HTR-8/SVneo (cell line): Measurements from ENCODE around the gene PFDN5.

Experiments used
- DNase-seq: peaks from one replicate; pipeline ENCODE4 v3.0.0; 2011; ENCODE audit warnings: low spot score, mixed read lengths; ENCODE audit not compliant: insufficient read length
- FAIRE-seq: peaks from 2 replicates; lab custom pipeline; 2011; peaks lifted over from hg19 to GRCh38; lab: Jason Lieb, UNC

The PFDN5 gene

GRCh38 chr12:53295070-53295890 is at the start of gene PFDN5:
Gene PFDN5 (plus strand): TSS chr12:53295542. CDS start chr12:53295568, 26 bp downstream.
- peak; percentile 87 for FAIRE-seq
- peak; percentile 83 for DNase-seq

GRCh38 chr12:53251477-53252348 is 43.6 kb upstream of the PFDN5 start:
- FAIRE-seq = no peak
- peak; percentile 91 for DNase-seq

DNA sequence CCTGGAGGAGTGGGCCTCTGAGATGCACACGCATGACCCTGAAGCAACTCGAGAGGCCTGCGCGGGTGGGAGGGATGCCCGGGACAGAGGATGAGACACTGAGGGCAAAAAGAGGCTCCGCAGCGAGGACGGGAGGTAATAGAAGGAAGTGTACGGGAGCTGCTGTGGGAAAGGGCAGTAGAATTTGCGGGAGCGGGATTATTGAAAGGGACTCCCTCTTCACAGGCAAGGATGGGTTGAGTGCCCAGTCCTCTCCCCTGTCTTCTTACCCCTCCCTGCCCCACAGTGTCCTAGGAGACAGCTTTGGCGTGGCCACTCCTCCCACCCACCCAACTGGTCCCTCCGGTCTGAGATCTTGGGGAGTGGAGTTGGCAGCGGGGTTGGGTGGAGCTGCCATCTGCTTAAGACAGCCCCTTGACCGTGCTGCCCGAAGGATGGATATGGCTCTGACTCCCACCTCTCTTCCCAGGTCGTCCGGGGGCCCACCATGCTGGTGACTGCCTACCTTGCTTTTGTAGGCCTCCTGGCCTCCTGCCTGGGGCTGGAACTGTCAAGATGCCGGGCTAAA is 42.9 kb upstream of the PFDN5 start:
- FAIRE-seq (no peak), DNase-seq (no peak)

GRCh38 chr12:53253298-53253697 is 42.0 kb upstream of the PFDN5 start:
- DNase-seq (no peak), FAIRE-seq (no peak)

- no peak for DNase-seq
- no peak for FAIRE-seq
These were observed 40.4 kb upstream of the PFDN5 start for GRCh38 chr12:53254816-53255545.

DNA sequence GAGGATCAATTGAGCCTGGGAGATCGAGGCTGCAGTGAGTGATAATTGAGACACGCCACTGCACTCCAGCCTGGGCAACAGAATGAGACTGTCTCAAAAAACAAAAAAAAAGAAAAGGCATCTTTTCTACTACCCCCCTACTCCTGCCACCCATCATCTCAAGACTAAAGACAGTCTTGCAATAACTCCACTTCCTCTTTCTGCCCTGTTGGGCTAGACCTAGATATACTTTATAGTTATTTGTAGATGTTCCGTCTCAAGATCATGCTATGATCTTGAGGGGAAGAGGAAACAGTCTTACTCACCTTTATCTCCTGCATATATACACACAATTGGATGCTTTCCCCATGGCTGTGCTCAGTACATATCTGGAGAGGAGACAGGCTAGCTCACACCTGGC is 39.3 kb upstream of the PFDN5 start:
- DNase-seq = no peak
- no peak for FAIRE-seq

DNA sequence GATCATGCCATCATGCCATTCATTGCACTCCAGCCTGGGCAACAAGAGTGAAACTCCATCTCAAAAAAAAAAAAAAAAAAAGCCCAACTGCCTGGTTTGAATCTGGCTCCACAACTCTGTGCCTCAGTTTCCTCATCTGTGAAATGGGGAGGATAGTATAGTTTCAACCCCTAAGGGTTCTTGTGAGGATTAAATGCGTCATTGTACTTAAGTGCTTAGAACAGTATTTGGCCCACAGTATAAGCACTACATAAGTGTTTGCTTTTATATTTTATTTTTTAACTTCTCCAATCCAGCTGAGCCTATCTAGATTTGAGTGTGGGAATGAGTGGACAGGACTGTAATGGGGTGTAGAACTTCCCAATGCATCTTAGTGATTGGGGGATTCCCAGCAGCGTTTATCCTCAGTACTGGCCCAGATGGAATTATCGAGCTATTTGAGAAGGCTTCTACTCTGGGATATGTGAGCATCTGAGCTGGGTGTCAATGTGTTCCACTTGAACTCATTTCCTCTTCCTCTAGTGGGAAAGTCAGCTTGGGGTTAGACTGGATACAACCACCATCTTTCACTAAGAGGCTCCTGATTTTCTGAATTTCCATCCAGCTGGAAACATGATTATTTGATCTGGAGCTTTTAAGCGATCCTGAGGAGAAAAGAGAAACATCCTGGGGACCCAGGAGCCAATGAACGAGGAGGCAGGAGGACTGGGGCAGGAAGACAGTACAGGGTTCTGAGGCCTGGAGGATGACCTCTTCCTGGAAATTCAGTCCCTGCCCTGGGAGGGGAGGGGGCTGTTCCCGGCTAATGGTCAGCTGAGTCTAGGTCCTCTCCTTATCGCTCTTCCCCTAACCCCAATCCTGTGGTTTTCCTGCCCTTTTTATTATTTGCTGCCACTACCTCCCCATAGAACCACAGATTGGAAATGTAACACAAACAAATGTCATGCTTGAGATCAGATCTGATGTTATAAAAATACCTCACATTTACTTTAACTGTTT is 36.5 kb upstream of the PFDN5 start:
- DNase-seq (no peak), FAIRE-seq (no peak)

- DNase-seq (no peak), FAIRE-seq (no peak)
These were observed 35.5 kb upstream of the PFDN5 start for GRCh38 chr12:53259891-53260290.

- DNase-seq = no peak
- FAIRE-seq = no peak
These were observed 29.6 kb upstream of the PFDN5 start for GRCh38 chr12:53265783-53266182.

DNA sequence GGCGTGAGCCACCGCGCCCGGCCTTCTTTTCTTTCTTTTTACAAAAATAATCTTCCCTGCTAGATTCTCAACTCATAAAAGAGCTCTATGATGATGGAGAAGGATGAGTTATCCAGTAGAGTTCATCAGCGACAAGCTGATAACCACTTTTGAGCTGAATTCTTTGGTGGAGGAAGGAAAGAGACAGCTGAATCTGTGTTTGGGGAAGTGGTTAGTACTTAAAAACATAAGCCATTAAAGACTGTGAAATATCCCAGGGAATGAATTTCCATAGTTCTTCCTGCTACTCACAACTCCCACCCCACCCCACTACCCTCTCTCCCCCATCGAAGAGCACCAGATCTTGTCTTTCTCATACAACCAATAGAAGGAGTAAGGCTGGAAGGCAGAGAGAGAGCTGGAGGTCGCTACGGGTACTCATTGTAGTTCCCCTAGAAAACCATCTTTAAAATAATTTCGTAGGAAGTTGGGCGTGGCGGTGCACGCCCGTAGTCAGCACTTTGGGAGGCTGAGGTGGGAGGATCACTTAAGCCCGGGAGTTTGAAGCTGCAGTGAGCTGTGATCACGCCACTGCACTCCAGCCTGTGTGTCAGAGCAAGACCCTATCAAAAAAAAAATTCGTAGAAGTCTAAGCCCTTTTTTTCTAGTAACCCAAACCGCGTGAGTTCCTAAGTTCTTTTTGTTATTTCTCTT is 27.9 kb upstream of the PFDN5 start:
- no peak for FAIRE-seq
- no peak for DNase-seq

DNA sequence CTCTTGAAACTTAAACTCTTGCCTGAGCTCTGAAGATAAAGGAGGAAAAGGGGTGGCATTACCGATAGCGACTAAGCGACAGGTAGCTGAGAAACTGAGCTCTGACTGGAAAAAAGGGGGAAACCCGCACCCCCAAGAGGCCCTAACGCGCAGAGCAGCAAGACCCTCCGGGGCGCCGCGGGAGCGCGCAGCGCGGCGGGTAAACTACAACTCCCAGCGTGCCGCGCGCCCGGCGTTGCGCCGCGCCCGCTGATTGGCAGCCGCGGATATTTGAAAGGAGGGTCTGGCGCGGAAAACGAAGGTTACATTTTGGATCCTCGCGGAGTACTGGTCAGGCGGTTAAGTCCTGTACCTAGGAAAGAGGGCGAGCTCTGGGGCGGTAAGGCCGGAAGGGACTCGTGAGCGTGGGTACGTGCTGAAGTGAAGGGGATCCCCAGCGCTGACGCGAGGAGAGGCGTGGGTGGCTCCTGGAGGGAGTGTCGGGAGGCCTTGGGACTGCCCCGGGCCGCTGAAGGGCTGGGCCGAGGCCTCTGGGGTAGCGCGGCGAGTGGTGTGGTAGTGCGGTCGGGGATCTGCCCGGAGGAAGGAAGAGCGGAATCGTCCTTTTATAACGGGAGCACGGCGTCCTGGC is 27.2 kb upstream of the PFDN5 start, which contains the start of gene ESPL1:
Gene ESPL1 (plus strand): TSS at position 301 of the 631 bp plus-strand sequence. CDS start 468 bp downstream, outside the sequence.
- DNase-seq = peak; percentile 90
- peak; percentile 60 for FAIRE-seq

- FAIRE-seq = no peak
- DNase-seq = no peak
These were observed 26.4 kb upstream of the PFDN5 start for GRCh38 chr12:53268630-53269562.

DNA sequence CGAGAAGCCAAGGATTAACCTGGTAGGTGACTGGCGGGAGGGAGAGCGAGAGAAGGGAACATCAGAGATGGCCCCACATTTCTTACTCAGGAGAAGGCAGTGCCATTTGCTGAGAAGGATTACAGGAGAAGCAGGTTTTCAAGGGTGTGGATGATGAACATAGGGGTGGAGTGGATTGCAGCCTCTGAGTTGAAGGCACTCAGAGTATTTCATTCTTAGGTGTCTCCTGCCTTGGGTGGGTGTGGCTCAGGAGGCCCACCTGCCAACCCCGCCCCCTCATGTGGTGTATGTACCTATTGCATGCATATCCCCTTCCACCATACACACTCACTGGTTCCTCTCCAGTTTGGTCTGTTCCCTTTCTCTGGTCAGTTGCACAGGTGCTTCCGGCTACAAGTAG is 20.9 kb upstream of the PFDN5 start:
- no peak for FAIRE-seq

DNA sequence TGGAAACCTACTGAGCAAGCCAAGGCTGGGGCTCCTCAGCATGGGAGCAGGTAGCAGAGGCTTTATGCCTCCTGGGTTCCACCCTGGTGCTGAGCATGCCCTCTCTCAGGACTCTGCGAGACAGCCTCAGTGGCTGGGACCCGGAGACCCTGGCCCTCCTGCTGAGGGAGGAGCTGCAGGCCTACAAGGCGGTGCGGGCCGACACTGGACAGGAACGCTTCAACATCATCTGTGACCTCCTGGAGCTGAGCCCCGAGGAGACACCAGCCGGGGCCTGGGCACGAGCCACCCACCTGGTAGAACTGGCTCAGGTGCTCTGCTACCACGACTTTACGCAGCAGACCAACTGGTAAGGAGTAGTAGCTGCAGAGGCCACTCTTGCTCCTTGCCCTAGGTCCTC is 18.8 kb upstream of the PFDN5 start:
- DNase-seq (no peak), FAIRE-seq (no peak)

More for the DNA sequence above, 20.9 kb upstream of the PFDN5 start:
- DNase-seq = no peak

GRCh38 chr12:53277981-53278380 is 17.4 kb upstream of the PFDN5 start:
- FAIRE-seq (no peak), DNase-seq (no peak)

GRCh38 chr12:53279283-53279869 is 16.0 kb upstream of the PFDN5 start:
- FAIRE-seq (no peak), DNase-seq (no peak)
